ENCODE measurements around the gene CBL.

- no peak for TF ChIP-seq JUNB (IDR thresholded peaks at IDR 0.05)
- no peak for TF ChIP-seq KDM1A (IDR thresholded peaks at IDR 0.05; ENCODE audit: low read depth)
- no peak for TF ChIP-seq CTCF (IDR thresholded peaks at IDR 0.05)
- TF ChIP-seq BCL3 (IDR thresholded peaks at IDR 0.05) = no peak
These were observed 97.1 kb downstream of the CBL start for GRCh38 chr11:119303227-119303718.

Measured in A549 (cell line).